Large intestine (tissue), 3 donors: Measurements from ENCODE around the gene EPB41L5. TPM values are rescaled to one million over a fixed set of nuclear protein-coding genes. Genes with fewer than 3 reads are reported as not detected.

Experiments used
- DNase-seq, 2 donors: peaks; one replicate each; pipeline versions ENCODE4 v3.0.0 to v3.0.0-alpha.2; 2013
- H3K27ac ChIP-seq: one replicate; pipeline ENCODE4 v1.5.1; 2013; ENCODE audit warnings: low read length
- H3K27me3 ChIP-seq: 2 replicates; pipeline ENCODE4 v1.6.1; 2013; ENCODE audit warnings: low read length; ENCODE audit not compliant: control insufficient read depth, insufficient read depth
- H3K36me3 ChIP-seq: 2 replicates; pipeline ENCODE4 v1.6.1; 2013; ENCODE audit warnings: low read length; ENCODE audit not compliant: control insufficient read depth, insufficient read depth
- H3K4me1 ChIP-seq: one replicate; pipeline ENCODE4 v1.6.1; 2013; ENCODE audit warnings: low read length; ENCODE audit not compliant: control insufficient read depth, insufficient read depth
- H3K4me3 ChIP-seq: one replicate; pipeline ENCODE4 v1.5.1; 2013; ENCODE audit warnings: low read length
- H3K9me3 ChIP-seq: one replicate; pipeline ENCODE4 v1.6.1; 2013; ENCODE audit warnings: mild to moderate bottlenecking, low read depth, low read length, moderate library complexity; ENCODE audit not compliant: control insufficient read depth
- WGBS: methylation state at CpG from one replicate; pipeline ENCODE4 v1.1.5; 2013; ENCODE audit warnings: low lambda C conversion rate; ENCODE audit not compliant: insufficient coverage; 5-methylcytosine and 5-hydroxymethylcytosine counted together
- polyA plus RNA-seq: library from polyadenylated mRNA; unstranded; fragments of 120-200 nt; gene quantifications from one replicate; pipeline ENCODE4 v1.2.1, GENCODE V29; 2013

Gene EPB41L5
- polyA plus RNA-seq, 1 donor = 32.0 TPM

DNA sequence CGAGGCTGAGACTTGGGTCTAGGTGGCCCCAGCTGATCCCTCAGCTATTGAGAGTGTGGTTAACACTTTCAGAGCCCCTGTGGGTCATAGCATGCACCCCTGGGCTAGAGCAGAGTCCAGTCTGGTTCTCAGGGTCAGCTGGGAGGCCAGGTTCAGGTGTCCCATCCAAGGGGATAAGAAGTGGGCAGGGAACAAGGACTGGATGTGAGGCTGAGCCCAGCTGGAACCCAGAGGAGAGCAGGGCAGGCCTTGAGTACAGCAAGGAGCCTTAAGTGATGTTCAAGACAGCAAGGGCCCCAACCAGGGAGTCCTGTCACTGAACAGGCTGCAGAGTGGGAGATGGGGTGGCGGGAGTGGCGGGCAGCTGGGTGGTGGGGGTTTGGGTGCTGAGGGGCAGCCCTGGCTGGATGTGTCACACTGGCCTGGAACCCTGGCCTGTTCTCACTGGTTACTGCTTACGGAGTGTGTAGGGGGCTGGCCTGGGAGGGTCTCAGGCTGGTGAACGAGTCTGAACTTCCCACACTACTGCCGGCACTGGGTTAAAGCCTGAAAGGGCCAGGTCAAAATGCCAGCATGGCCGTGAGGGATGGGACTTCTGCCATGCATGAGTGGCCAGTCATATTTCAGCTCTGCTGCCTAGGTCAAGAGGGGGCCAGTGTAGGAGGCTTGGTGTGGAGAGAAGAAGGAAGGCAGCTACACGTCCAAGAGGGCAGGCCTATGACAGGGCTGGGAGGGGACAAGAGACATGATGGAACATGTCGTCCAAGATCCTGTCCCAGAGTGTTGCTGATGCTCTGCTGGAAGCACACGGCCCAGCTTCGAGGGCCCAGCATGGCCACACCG lies 196.8 kb downstream of the EPB41L5 start:
- WGBS = no CpG with 5 or more reads among the region's 12 CpGs

DNA sequence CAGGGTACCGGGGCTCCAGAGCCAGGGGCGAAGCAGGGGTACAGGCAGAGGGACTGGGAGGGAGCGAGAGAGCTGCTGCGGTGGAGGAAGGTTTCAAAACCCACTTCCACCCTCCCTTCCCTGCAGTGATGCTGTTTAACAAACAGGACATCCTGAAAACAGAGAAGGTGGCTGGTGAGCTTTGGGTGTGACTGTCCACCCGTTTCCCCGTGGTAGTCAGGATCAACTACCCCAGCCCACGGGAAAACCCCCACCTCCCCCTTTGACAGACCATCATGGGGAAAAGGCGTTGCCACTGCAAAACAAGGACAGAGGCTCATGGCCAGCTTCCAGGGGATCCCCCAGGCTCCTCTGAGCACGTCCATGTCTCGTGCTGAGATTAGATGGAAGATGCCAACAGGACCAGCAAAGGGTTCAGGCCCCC lies 197.4 kb downstream of the EPB41L5 start:
- no peak for DNase-seq
- no peaks in the 10 kb centered on the region for H3K36me3 ChIP-seq
- H3K9me3 ChIP-seq = no peaks in the 10 kb centered on the region
- no peak overlapping the region for H3K27ac ChIP-seq
- no peaks in the 10 kb centered on the region for H3K4me1 ChIP-seq
- H3K4me3 ChIP-seq = no peak overlapping the region
- WGBS = no CpG with 5 or more reads among the region's 10 CpGs
- no peaks in the 10 kb centered on the region for H3K27me3 ChIP-seq

More for the DNA sequence above, 196.8 kb downstream of the EPB41L5 start:
- no peaks in the 10 kb centered on the region for H3K9me3 ChIP-seq
- no peaks in the 10 kb centered on the region for H3K36me3 ChIP-seq
- H3K4me3 ChIP-seq = no peak overlapping the region
- H3K27ac ChIP-seq = no peak overlapping the region
- H3K4me1 ChIP-seq = no peaks in the 10 kb centered on the region
- no peaks in the 10 kb centered on the region for H3K27me3 ChIP-seq
- DNase-seq = no peak

DNA sequence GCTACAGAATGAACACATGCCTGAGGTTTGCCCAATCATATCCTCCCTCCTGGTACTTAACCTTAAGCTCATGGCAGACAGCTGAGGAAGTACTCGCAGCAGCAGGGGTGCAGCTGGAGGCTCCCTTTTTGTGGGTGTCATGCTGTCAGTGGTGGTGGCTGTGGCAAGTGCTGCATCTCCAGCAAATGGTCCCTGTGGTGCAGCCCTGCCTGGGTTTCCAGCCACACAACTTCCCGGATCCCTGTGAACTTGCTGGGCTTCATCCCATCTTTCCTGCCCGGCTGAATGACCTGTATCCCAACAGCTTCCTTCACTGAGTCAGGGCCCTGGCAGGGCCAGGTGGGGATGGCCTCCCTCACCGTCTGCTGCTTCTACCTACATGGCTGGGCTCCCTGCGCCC lies 205.3 kb downstream of the EPB41L5 start:
- H3K27ac ChIP-seq = no peak overlapping the region
- H3K9me3 ChIP-seq = peaks cover 27% of the 10 kb centered on the region
- peaks cover 8% of the 10 kb centered on the region for H3K4me1 ChIP-seq
- H3K36me3 ChIP-seq = peaks cover 23% of the 10 kb centered on the region
- H3K4me3 ChIP-seq = no peak overlapping the region
- no CpG with 5 or more reads among the region's 5 CpGs for WGBS
- no peak for DNase-seq
- no peaks in the 10 kb centered on the region for H3K27me3 ChIP-seq

DNA sequence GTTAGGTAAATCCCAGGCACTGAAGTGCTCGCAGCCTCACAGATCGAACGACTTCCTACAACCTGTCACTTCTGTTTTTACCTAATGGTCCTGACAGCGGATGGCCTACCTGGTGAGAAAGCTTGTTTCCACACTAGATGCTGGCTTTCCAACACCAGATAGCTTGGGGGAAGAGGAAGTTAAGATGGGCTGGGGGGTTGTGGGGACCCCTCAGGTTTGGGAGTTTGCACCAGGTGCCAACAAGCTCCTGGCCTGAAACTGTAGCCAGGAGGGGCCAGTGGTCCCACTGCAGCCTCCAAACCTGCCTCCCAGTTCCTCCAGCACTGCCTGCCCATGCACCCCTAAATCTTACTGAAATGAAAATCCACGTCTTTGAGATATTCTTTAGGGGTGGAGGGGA lies 206.4 kb downstream of the EPB41L5 start:
- no peaks in the 10 kb centered on the region for H3K27me3 ChIP-seq
- WGBS = 95% methylated on average over 3 of the region's 5 CpGs
- peaks cover 27% of the 10 kb centered on the region for H3K9me3 ChIP-seq
- peaks cover 23% of the 10 kb centered on the region for H3K36me3 ChIP-seq
- H3K4me3 ChIP-seq = no peak overlapping the region
- no peak for DNase-seq
- H3K4me1 ChIP-seq = peaks cover 14% of the 10 kb centered on the region
- no peak overlapping the region for H3K27ac ChIP-seq

DNA sequence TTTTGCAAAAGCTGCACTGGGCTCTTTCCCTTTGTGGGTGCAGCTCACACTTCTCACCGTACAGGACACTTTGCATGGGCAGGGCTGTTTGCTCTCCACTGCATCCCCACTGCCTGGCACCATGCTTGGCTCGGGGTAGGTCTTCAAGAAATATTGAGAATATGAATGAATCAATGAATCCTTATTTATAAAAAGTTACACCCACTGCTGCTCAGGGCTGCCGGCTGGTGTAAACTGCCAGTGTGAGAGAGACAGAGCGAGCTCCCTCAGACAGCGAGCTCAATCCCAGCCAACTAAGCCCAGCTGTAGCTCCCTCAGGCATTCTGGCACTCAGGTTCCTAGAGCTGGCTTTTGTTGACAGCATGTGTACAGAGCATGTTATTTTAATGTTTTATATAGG lies 206.9 kb downstream of the EPB41L5 start:
- no peak for DNase-seq
- no peaks in the 10 kb centered on the region for H3K27me3 ChIP-seq
- H3K9me3 ChIP-seq = peaks cover 27% of the 10 kb centered on the region
- WGBS = no CpG with 5 or more reads among the region's 5 CpGs
- no peak overlapping the region for H3K4me3 ChIP-seq
- peaks cover 17% of the 10 kb centered on the region for H3K4me1 ChIP-seq
- H3K27ac ChIP-seq = no peak overlapping the region
- peaks cover 23% of the 10 kb centered on the region for H3K36me3 ChIP-seq

DNA sequence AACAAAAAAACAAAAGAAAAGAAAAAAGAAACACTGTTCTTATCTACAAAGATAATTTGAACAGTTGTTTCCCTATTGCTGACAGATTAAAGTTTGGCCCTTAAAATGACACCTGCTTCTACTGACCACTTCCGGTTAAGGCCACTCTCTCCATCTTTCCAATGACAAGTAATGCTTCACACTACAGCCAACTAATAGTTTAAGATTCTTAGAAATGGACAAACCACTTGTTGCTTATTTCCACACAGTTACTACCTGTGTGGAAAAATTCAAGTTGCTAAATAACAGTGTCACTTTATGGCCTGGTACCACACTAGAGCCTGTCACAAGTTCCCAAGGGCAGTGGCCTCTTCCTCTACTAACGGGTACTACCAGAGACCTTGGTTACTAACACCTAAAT lies 207.9 kb downstream of the EPB41L5 start:
- no peaks in the 10 kb centered on the region for H3K27me3 ChIP-seq
- peaks cover 17% of the 10 kb centered on the region for H3K4me1 ChIP-seq
- WGBS = no CpG with 5 or more reads among the region's 2 CpGs
- no peak overlapping the region for H3K27ac ChIP-seq
- no peak for DNase-seq
- peaks cover 22% of the 10 kb centered on the region for H3K9me3 ChIP-seq
- no peak overlapping the region for H3K4me3 ChIP-seq
- H3K36me3 ChIP-seq = peaks cover 23% of the 10 kb centered on the region

DNA sequence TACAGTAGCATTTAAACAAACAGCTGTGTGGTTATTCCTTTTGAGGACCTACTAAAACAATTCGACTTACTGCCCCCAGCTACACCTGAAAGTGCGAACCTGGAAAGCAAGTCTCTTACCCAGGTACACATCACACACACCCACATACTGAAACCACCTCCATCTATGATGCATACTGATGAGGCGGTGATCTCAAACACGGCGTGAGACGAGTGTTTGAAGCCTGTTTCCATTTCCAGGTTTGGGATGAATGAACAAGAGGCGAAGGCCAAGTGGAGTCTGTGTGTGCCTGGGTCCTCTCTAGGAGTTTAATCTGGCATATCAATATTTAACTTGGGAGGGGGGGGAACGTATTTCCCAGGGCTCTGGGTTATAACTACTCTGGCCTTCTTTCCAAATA lies 208.7 kb downstream of the EPB41L5 start:
- H3K9me3 ChIP-seq = peaks cover 14% of the 10 kb centered on the region
- WGBS = no CpG with 5 or more reads among the region's 8 CpGs
- no peak overlapping the region for H3K27ac ChIP-seq
- H3K36me3 ChIP-seq = peaks cover 23% of the 10 kb centered on the region
- no peak overlapping the region for H3K4me3 ChIP-seq
- DNase-seq = no peak
- no peaks in the 10 kb centered on the region for H3K27me3 ChIP-seq
- H3K4me1 ChIP-seq = peaks cover 17% of the 10 kb centered on the region

DNA sequence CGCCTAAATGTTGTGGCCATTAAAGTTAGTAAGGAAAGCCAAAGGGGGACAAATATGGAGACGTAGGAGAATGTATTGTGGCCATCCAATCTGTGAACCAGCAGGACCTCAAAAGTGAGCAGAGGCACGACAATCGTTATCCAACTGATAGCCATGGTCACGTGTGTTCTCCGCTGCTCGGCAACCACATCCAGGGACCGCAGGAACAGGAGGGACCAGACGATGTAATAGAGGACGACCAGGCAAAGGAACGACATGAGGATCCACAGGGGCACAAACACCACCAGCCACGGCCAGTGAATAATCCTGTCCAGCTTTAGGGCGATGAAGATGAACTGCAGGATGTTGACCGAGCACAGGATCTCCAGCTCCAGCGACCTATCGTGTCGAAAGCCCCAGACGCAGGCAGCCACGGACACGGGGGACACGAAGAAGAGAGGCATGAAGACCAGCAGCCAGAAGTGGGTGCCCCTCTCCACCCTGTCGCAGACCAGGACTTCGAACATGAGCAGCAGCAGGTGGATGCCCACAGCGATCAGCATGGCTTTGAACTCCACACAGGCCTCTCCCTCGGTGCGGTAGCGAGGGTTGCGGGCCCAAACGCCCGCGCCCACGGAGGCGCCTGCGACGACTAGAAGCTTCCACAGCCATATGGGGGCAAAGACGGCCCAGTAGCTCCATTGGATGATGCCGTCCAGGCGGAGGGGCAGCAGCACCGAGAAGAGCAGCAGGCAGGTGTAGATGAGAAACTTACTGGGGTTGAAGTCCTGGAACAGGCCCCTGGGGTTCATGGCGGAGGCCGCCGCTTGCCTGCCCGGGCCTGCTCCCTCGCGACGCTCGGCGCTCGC lies 209.5 kb downstream of the EPB41L5 start:
- no peak for DNase-seq
- Histone ChIP-seq H3K9me3 (peaks cover 13% of the 10 kb centered on the region), H3K4me3 (peak overlapping the region; percentile 30), H3K27me3 (no peaks in the 10 kb centered on the region), H3K27ac (peak overlapping the region; percentile 40), H3K36me3 (peaks cover 23% of the 10 kb centered on the region), H3K4me1 (peaks cover 19% of the 10 kb centered on the region)
- 100% methylated on average over 4 of the region's 49 CpGs for WGBS

DNA sequence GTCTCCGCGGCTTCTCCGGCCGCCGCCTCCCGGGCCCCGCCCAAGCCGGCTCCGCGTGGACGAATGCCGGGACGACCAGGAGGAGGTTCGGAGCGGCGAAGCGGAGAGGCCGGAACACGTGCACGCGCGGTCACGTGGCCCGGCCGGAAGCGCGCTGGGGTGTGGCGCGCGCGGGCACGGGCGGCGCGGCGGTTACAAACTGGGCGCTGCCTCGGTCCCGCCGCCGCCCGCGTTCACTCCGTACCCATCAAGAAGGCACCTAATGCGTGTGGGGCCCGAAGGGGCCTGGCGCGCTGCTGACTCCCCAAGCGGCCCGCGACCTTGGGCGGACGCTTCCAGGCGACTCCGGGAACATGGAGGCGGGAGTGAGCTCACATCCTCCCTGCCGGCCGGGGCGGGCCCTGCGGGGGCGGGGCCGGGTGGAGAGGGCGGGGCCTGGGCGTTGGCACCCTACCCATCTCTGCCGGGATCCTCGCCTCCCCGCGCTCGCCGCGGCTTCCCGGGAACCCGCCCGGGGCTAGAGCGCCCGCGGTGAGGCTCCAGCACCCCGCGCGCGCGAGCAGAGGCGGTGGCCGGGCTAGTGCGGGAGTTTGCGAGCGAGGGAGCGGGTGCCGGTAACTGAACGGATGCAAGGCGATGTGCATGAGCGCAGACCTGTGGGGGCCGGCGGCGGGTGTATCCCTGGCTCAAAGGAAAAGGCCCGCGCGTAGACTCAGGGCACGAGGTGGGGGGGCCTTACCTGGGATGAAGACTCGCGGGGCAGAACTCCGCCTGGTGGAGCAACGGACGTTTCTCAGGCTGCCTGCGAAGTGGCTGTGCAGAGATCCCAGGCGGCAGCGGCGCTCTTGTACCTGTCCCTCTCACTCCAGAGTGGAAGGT lies 210.4 kb downstream of the EPB41L5 start, which contains the start of gene TMEM185B:
TSS of gene TMEM185B (minus strand) at position 367 of the 879 bp plus-strand sequence. CDS start 424 bp downstream, outside the sequence.
- Histone ChIP-seq H3K4me3 (peak within 1 kb of the TSS; percentile 59), H3K4me1 (peaks cover 20% of the 10 kb centered on the region), H3K27ac (peak within 1 kb of the TSS; percentile 90), H3K9me3 (peaks cover 9% of the 10 kb centered on the region), H3K27me3 (no peaks in the 10 kb centered on the region), H3K36me3 (peaks cover 23% of the 10 kb centered on the region)
- WGBS = no CpG with 5 or more reads among the region's 108 CpGs
- DNase-seq = peak; percentile 79 to 96

DNA sequence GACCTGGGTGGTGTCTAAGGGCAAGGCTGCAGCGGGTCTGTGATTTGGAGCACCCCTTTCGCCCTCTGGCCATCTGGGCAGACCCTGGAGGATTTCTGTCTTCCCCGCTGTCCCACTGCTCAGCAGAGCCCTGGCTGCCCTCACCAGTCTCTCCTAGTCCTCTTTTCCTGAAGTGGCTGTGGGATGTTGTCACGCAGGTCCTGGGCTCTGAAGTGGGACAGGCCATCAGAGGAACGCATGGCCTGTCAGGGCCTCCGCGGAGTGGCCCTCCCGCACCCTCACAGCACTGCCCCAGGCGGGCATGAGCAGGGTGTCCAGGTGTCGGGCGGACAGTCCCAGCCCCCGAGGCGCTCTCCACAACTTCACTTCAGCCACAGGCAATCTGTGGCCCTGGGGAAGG lies 211.4 kb downstream of the EPB41L5 start:
- DNase-seq = no peak
- H3K9me3 ChIP-seq = peaks cover 7% of the 10 kb centered on the region
- peak overlapping the region; percentile 59 for H3K4me3 ChIP-seq
- no peaks in the 10 kb centered on the region for H3K27me3 ChIP-seq
- peaks cover 13% of the 10 kb centered on the region for H3K36me3 ChIP-seq
- WGBS = no CpG with 5 or more reads among the region's 13 CpGs
- H3K4me1 ChIP-seq = peaks cover 20% of the 10 kb centered on the region
- peak overlapping the region; percentile 90 for H3K27ac ChIP-seq
